Cardiac muscle cell (in vitro differentiated cells and primary cell): ENCODE measurements around the gene ARHGEF26. TPM values are rescaled to one million over a fixed set of nuclear protein-coding genes. Genes with fewer than 3 reads are reported as not detected.

Source experiments
- DNase-seq, 2 donors: peaks; one replicate each; pipeline versions ENCODE4 v3.0.0 to v3.0.0-alpha.2; 2010 to 2017; ENCODE audit warnings: low read depth in 1 of 2, low spot score in 1 of 2
- H3K27ac ChIP-seq: fragments of 200-600 bp; sonication (generic); 2 replicates; pipeline ENCODE4 v1.5.1; 2016
- H3K27me3 ChIP-seq: fragments of 200-600 bp; sonication (generic); 2 replicates; pipeline ENCODE4 v1.6.0; 2016; ENCODE audit warnings: control low read depth
- H3K36me3 ChIP-seq: fragments of 200-600 bp; sonication (generic); 2 replicates; pipeline ENCODE4 v1.5.1; 2016; ENCODE audit warnings: control low read depth
- H3K4me1 ChIP-seq: fragments of 200-600 bp; sonication (generic); 2 replicates; pipeline ENCODE4 v1.8.1; 2017; ENCODE audit warnings: low read depth, mild to moderate bottlenecking, mixed run types
- H3K4me3 ChIP-seq: fragments of 200-600 bp; sonication (generic); 2 replicates; pipeline ENCODE4 v1.5.1; 2016; ENCODE audit warnings: mild to moderate bottlenecking
- H3K9me3 ChIP-seq: fragments of 200-600 bp; sonication (generic); 2 replicates; pipeline ENCODE4 v1.5.1; 2017; ENCODE audit warnings: low read depth, mild to moderate bottlenecking, control low read depth
- CTCF ChIP-seq: IDR thresholded peaks from 2 replicates; pipeline ENCODE4 v1.5.1; 2012; ENCODE audit warnings: low read depth, mild to moderate bottlenecking, low read length
- polyA plus RNA-seq: library from polyadenylated mRNA; unstranded; fragments of >200 nt; fragmentation: Nextera tagmentation; extraction: Ambion mirVana; gene quantifications from 2 replicates; pipeline ENCODE4 v1.2.1, GENCODE V29; 2016
- total RNA-seq: library from RNA; depleted of rRNA; stranded (reverse); fragments of >200 nt; gene quantifications from 2 replicates; pipeline ENCODE4 v1.2.3, GENCODE V29; 2016

ARHGEF26 gene
- total and polyA plus RNA-seq, 2 experiments from 2014 or later: 3.4 to 4.2 TPM

GRCh38 chr3:154247806-154248415 is 126.7 kb downstream of the ARHGEF26 start:
- Histone ChIP-seq H3K4me1 (no peaks in the 10 kb centered on the region), H3K4me3 (no peak overlapping the region), H3K27me3 (no peaks in the 10 kb centered on the region), H3K9me3 (no peaks in the 10 kb centered on the region), H3K36me3 (peaks cover 3% of the 10 kb centered on the region), H3K27ac (no peak overlapping the region)
- TF ChIP-seq CTCF: no peak
- DNase-seq: no peak

GRCh38 chr3:154250291-154250690 is 129.1 kb downstream of the ARHGEF26 start:
- peaks cover 6% of the 10 kb centered on the region for H3K4me1 ChIP-seq
- no peak overlapping the region for H3K27ac ChIP-seq
- no peak for DNase-seq
- no peak overlapping the region for H3K4me3 ChIP-seq
- peaks cover 3% of the 10 kb centered on the region for H3K36me3 ChIP-seq
- no peaks in the 10 kb centered on the region for H3K9me3 ChIP-seq
- TF ChIP-seq CTCF: no peak
- no peaks in the 10 kb centered on the region for H3K27me3 ChIP-seq

- TF ChIP-seq CTCF: no peak
Measured at GRCh38 chr3:154251610-154252009, 130.4 kb downstream of the ARHGEF26 start.

GRCh38 chr3:154252759-154253638 is 131.8 kb downstream of the ARHGEF26 start:
- no peak overlapping the region for H3K27ac ChIP-seq
- no peaks in the 10 kb centered on the region for H3K27me3 ChIP-seq
- peaks cover 3% of the 10 kb centered on the region for H3K36me3 ChIP-seq
- no peak overlapping the region for H3K4me3 ChIP-seq
- H3K9me3 ChIP-seq: no peaks in the 10 kb centered on the region
- peaks cover 13% of the 10 kb centered on the region for H3K4me1 ChIP-seq
- peak; percentile 93 to 94 for DNase-seq
- TF ChIP-seq CTCF: peak; percentile 93

More at GRCh38 chr3:154251610-154252009, 130.4 kb downstream of the ARHGEF26 start:
- H3K4me1 ChIP-seq: peaks cover 13% of the 10 kb centered on the region
- DNase-seq: no peak
- H3K27me3 ChIP-seq: no peaks in the 10 kb centered on the region
- no peak overlapping the region for H3K4me3 ChIP-seq
- no peak overlapping the region for H3K27ac ChIP-seq
- peaks cover 3% of the 10 kb centered on the region for H3K36me3 ChIP-seq
- no peaks in the 10 kb centered on the region for H3K9me3 ChIP-seq

GRCh38 chr3:154254527-154254926 is 133.3 kb downstream of the ARHGEF26 start:
- Histone ChIP-seq H3K9me3 (no peaks in the 10 kb centered on the region), H3K27ac (peak overlapping the region; percentile 57), H3K4me3 (no peak overlapping the region), H3K4me1 (peaks cover 13% of the 10 kb centered on the region), H3K27me3 (no peaks in the 10 kb centered on the region), H3K36me3 (peaks cover 3% of the 10 kb centered on the region)
- TF ChIP-seq CTCF: no peak
- DNase-seq: no peak
